Measurements from ENCODE around the gene PLEKHA7. TPM values are rescaled to one million over a fixed set of nuclear protein-coding genes. Genes with fewer than 3 reads are reported as not detected.
A peak's percentile ranks its signal among the peaks of the same experiment; 100 is the strongest.

Gene PLEKHA7
- total RNA-seq, 4 donors from 2014 or later = 23.6 to 47.5 (median 32.7) TPM

DNA sequence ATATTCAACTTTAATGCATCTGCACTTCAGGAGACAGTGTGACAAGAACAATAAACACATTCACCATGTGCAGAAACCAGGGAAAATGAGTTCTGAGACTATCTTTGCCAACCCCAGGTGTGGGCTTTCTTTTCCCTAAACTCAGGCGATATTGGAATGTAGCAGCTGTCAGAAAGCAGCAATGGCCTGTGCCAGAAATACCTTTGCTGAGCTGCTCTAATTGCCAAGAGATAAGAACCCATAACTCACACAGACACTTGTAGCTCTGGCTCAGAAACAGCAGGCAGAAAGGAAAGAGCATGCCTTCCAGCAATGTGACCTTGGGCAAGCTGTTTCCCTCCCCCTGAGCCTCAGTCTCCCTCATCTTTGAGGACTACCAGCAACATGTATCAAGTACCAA lies 77.6 kb downstream of the PLEKHA7 start:
- no peaks in the 10 kb centered on the region for H3K36me3 ChIP-seq
- no peak overlapping the region for H3K4me3 ChIP-seq
- H3K9me3 ChIP-seq = no peaks in the 10 kb centered on the region
- H3K27ac ChIP-seq = no peak overlapping the region
- TF ChIP-seq POLR2A (IDR thresholded peaks at IDR 0.05) (no peak), POLR2AphosphoS5 (IDR thresholded peaks at IDR 0.05) (no peak), EP300 (IDR thresholded peaks at IDR 0.05) (no peak)
- TF ChIP-seq, protein P1, sequence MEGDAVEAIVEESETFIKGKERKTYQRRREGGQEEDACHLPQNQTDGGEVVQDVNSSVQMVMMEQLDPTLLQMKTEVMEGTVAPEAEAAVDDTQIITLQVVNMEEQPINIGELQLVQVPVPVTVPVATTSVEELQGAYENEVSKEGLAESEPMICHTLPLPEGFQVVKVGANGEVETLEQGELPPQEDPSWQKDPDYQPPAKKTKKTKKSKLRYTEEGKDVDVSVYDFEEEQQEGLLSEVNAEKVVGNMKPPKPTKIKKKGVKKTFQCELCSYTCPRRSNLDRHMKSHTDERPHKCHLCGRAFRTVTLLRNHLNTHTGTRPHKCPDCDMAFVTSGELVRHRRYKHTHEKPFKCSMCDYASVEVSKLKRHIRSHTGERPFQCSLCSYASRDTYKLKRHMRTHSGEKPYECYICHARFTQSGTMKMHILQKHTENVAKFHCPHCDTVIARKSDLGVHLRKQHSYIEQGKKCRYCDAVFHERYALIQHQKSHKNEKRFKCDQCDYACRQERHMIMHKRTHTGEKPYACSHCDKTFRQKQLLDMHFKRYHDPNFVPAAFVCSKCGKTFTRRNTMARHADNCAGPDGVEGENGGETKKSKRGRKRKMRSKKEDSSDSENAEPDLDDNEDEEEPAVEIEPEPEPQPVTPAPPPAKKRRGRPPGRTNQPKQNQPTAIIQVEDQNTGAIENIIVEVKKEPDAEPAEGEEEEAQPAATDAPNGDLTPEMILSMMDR (IDR thresholded peaks at IDR 0.05) = no peak
- no peaks in the 10 kb centered on the region for H3K27me3 ChIP-seq
- 60% methylated on average over 1 of the region's 1 CpG for WGBS
- peaks cover 11% of the 10 kb centered on the region for H3K4me1 ChIP-seq
- DNase-seq (ENCODE audit: low spot score in 2 of 2) = no peak

DNA sequence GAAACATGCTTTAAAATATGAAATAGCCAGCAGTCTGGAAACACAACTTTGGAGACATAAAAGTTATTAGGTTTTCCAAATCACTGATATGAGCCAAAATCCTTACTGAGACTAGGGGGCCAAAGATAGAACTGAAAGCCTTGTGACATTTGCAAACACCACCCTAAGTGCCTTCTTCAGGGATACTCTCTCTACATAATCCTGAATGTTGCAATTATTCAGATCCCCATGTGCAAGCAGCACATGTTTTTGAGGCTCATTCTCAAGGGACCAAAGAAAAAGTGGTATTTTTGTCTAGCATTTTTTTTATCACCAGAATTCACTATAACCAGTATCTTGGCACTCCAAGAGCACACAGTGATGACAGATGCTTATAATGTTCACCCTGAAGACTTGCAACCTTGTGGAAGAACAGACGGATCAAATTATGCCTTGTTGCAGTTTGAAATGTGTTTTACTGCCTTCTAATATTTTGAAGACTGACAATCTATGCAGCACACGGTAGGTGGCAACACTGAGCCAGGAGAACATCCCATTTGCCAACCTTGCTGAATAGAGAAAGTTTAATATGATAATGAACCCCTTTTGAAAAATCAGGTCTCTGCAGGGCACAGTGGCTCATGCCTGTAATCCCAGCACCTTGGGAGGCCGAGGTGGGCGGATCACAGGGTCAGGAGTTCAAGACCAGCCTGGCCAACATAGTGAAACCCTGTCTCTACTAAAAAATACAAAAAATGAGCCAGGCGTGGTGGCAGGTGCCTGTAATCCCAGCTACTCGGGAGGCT lies 78.5 kb downstream of the PLEKHA7 start:
- Histone ChIP-seq H3K9me3 (no peaks in the 10 kb centered on the region), H3K27me3 (no peaks in the 10 kb centered on the region), H3K27ac (no peak overlapping the region), H3K36me3 (no peaks in the 10 kb centered on the region), H3K4me1 (peaks cover 11% of the 10 kb centered on the region), H3K4me3 (no peak overlapping the region)
- WGBS = 32% methylated on average over 6 of the region's 6 CpGs
- no peak for TF ChIP-seq POLR2AphosphoS5 (IDR thresholded peaks at IDR 0.05)
- TF ChIP-seq, protein P1 (IDR thresholded peaks at IDR 0.05) = peak; percentile 39 to 60
- TF ChIP-seq EP300 (IDR thresholded peaks at IDR 0.05) = no peak
- no peak for DNase-seq (ENCODE audit: low spot score in 2 of 2)

DNA sequence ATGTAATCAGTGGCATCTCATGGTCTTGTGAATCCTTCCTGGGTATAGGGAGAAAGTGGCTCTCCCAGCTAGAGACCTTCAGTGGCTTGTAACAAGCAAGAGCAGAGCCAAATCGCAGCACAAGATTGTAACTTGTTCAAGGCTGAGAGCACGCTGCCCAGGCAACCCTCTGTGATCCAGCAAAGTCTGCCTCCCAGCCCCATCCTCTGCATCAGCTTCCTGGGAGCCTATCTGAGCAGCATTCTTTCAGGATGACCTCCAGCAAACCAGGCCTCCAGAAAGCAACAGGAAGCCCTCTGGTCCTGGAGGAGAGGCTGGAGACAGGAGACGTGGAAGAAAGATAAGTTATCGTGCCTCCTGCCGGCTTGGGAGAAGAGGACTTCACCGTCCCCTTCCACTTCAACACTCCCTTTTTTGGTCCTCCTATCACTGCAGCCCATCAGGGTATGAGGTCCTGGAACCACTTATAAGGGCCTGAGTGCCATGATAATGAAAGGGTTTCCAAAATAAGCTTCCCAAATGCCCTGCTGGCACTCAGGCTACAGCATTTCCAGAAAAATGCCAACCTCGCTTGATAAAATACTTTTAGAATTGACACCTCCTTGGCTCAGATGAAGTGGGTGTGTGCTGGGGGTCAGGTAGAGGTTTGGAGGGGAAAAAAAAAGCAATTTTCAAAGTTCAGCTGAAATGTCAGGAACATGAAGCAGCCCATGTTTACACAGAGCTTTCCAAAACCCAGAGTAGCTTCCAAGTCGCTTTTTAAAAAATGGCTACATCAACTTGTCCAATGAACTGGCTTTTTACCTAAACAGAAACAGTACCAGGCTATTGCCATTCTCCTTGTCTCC lies 80.2 kb downstream of the PLEKHA7 start:
- Histone ChIP-seq H3K27me3 (no peaks in the 10 kb centered on the region), H3K4me3 (no peak overlapping the region), H3K4me1 (peaks cover 11% of the 10 kb centered on the region), H3K9me3 (no peaks in the 10 kb centered on the region), H3K27ac (no peak overlapping the region), H3K36me3 (no peaks in the 10 kb centered on the region)
- TF ChIP-seq, protein P1 (IDR thresholded peaks at IDR 0.05) = no peak
- TF ChIP-seq EP300 (IDR thresholded peaks at IDR 0.05) (no peak), POLR2AphosphoS5 (IDR thresholded peaks at IDR 0.05) (no peak), POLR2A (IDR thresholded peaks at IDR 0.05) (no peak)
- no peak for DNase-seq (ENCODE audit: low spot score in 2 of 2)
- WGBS = 87% methylated on average over 8 of the region's 8 CpGs

DNA sequence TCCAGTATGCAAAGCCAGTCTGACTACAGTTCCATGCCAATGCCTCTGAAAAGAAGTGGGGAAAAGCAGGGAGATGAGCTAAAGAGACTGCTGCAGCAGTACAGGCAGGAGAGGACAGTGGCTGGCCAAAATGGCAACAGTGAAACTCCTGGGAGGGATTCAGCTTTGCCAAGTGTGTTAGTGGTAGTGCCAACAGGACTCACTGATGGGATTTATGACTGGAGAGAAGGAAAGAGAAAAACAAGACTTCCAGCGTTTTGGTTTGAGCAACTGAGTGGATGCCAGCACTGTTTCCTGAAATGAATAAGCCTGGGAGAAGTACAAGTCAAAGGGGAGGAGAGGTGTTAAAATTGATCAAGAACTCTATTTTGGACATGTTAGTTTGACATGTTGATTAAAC lies 80.9 kb downstream of the PLEKHA7 start:
- H3K36me3 ChIP-seq = no peaks in the 10 kb centered on the region
- no peak overlapping the region for H3K27ac ChIP-seq
- 15% methylated on average over 1 of the region's 1 CpG for WGBS
- H3K27me3 ChIP-seq = no peaks in the 10 kb centered on the region
- TF ChIP-seq, protein P1 (IDR thresholded peaks at IDR 0.05) = no peak
- TF ChIP-seq POLR2AphosphoS5 (IDR thresholded peaks at IDR 0.05) = no peak
- H3K9me3 ChIP-seq = no peaks in the 10 kb centered on the region
- H3K4me1 ChIP-seq = peaks cover 11% of the 10 kb centered on the region
- no peak for DNase-seq (ENCODE audit: low spot score in 2 of 2)
- no peak overlapping the region for H3K4me3 ChIP-seq

DNA sequence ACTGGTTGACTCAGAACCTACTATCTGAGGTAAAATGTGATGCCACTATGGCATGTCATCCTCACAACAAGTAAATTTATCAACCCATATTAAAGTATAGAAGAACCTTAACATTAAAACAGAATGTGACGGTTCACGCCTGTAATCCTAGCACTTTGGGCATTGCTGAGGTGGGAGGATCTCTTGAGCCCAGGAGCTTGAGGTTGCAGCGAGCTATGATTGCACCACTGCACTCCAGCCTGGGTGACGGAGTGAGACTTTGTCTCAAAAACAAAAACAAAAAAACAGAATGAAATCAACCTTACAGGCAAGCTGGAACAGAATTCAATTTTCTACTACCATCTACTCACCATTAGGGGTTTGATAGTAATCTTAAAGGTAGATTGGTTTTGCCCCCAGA lies 86.2 kb downstream of the PLEKHA7 start:
- Histone ChIP-seq H3K27me3 (peaks cover 10% of the 10 kb centered on the region), H3K4me3 (no peak overlapping the region), H3K4me1 (peaks cover 30% of the 10 kb centered on the region), H3K9me3 (no peaks in the 10 kb centered on the region), H3K27ac (no peak overlapping the region), H3K36me3 (no peaks in the 10 kb centered on the region)
- TF ChIP-seq POLR2AphosphoS5 (IDR thresholded peaks at IDR 0.05) (no peak), POLR2A (IDR thresholded peaks at IDR 0.05) (no peak), EP300 (IDR thresholded peaks at IDR 0.05) (no peak)
- TF ChIP-seq, protein P1 (IDR thresholded peaks at IDR 0.05) = no peak
- WGBS = 87% methylated on average over 4 of the region's 4 CpGs
- DNase-seq (ENCODE audit: low spot score in 2 of 2) = no peak

Data from suprapubic skin (tissue), 4 donors.